ENCODE measurements around the gene CCNL2.
A peak's percentile ranks its signal among the peaks of the same experiment; 100 is the strongest.

Gene CCNL2

DNA sequence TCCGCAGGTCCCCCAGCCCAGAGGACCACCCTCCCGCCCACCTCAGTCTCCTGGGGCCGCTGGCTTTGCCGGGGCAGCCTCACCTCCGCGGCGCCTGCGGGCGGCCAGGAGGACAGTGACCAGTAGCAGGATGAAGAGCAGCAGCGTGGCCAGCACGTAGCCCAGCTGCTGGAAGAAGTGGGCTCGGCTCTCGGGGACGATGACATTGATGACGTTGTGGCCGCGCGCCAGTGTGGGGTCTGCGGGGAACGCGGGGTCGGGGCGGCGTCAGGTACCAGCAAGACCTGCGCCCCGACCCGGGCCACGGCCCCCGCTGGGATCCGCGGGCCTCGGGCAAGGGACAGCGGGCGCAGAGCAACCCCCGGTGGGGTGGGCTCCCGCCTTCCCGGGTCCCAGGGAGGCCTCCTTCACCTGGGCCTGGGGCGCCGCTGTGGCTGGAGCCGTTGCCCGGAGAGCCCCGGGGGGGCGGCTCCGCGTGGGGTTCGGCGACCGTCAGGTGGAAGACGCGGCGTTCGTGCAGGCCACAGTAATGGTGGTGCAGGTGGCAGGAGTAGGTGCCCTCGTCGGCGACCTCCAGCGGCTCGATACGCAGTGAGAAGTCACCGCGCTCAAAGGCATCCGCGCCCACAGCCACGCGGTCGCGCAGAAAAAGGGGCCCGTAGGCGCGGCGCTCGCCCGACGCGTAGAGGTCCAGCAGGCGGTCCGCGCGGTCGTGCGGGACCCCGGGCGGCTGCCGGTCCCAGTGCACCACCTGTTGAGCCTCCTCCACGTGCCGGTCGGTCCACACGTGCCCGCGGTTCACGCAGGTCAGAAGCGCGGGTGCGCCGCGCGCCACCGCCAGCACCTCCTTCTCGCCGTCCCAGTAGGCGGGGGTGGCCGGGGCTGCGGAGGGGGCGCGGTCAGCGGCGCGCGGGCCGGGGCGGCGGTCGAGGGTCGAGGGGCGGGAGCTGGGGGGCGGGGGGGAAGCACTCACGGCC is 44.6 kb downstream of the CCNL2 start:
- no peak for DNase-seq

DNA sequence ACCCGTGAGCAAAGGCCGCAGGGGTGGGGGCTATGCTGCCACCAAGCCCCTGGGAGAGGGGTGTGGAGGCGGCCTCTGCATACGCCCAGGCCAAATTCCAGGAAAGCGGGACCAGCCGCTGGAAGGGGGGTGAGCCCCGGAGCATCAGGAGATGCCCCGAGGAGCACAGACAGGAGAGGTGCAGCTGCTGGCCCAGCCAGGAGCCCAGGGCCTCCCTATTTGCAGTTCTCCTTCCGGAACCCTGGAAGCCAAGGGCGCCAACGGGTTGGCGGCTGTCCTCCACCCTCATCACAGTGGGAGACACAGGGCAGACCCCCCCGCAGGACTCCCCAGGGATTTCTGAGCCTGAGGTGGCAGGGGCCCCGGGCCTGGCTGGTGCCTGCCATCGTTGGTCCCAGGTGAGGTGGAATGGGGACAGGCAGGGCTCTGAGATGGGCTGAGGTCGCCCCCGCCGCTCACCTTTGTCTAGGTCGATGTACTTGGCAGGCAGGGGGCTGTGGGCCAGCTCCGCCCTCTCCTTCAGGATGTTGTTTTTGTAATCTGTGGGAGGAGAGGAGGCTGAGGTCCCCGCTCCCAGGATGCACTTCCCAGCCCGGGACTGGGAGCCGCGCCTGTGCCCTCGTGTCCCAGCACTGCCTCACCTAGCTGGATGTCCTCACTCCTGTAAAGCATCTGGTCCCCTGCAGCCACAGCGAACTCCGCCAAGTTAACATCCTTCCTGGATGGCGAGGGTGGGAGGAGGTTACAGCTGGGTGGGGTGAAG is 45.6 kb downstream of the CCNL2 start:
- no peak for DNase-seq

DNA sequence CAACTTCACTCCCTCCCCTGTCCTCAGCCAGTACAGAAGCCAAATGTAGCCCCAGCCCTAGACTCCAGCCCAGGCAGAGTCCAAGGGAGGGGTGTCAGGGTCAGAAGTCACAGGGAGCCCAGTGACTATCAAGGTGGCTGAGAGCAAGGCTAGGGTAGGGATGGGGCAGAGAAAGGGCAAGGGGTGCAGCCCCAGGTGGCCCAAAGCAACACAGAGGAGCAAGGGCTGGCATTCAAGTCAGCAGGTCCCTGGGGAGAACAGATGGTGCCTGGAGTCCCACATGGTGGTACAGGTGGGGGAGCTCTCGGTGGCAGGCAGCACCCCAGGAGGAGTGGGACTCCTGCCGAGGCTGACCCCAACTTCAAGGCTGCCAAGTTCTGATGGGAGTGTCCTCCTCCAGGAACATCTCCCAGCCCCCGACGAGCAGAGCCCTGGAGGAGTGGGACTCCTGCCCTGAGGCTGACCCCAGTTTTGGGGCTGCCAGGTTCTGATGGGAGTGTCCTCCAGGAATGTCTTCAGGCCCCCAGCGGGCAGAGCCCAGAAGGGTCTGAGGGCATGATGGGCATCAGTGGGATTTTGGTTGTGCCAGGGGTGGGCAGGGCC is 46.2 kb downstream of the CCNL2 start:
- no peak for DNase-seq

DNA sequence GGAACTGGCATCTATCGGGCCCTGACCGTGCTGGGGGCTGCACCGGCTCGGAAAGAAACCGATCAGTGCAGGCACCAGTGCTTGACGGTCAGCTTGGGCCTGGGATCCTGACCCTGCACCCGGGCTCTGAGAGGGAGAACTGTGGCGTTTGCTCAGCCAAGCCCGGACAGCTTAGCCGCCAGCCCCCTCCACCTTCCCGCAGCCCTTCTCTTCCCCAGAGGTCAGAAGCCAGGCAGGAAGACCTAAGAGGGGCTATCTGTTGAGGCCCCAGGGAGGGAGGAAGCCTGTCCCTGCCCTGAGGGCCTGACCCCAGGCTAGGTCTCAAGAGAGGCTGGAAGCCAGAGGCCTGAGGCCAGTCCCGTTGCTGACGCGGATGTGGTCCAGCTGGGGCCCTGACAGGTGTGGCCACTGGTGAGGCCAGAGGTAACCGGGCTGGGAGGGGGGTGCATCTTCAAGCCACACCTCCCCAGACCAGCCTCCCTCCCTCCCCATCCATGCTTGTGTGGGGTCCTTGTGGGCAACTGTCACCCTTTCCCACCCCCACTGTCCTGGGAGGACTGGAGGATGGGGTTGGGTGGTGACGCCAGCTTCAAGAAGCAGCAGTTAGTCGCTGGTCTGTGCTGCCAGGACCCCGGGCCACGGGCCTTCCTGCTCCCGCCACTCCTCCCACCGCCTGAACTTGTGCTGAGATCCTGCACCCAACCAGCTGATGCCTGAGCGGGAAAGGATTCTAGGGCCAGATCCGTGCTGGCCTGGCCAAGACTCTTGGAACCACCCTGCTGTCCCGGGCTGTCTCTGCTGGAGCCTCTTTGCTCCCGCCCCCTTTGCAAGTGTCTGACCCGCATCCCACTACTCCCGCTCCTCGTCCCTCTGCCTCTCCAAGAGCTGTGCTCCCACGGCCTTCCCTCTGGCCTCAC is 47.4 kb downstream of the CCNL2 start:
- peak; percentile 78 for DNase-seq

DNA sequence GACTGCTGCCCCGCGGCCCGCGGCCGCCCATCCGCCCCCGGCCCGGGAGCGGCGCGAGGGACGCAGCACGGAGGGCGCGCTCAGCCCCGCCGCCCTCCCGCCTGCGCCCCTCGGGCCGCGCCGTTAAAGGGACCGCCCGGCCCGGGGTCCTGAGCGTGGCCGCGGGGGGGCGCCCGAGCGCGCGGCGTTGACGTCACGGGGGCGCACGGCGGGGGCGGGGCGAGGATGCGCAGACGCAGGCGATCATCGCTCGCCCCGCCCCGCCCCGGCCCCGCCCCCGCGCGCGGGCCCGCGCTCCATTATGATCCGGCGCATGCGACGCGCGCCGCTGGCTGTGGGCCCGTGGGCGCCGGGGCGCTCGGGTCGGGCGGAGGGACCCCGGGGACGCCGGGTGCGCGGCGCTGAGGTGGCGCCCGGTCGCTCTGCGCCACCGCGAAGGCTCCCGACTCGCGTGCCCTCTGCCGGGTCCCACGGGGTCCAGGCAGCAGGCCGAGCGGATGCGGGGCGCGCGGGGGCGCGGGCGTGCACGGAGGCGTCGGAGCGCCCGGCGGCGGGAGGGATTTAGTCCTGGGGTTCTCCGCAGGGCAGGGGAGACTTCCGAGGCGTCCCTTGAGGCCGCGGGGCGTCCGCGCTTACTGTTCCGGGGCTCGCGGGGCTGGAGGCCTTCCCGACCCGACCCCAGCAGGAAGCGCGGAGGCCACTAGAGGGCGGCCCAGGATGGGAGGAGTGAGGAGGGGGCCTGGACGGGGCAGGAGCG is 49.7 kb downstream of the CCNL2 start, which contains the start of gene DVL1:
Gene DVL1 (minus strand): TSS at position 163 of the 757 bp plus-strand sequence. CDS start 353 bp downstream, outside the sequence.
- peak; percentile 84 for DNase-seq

DNA sequence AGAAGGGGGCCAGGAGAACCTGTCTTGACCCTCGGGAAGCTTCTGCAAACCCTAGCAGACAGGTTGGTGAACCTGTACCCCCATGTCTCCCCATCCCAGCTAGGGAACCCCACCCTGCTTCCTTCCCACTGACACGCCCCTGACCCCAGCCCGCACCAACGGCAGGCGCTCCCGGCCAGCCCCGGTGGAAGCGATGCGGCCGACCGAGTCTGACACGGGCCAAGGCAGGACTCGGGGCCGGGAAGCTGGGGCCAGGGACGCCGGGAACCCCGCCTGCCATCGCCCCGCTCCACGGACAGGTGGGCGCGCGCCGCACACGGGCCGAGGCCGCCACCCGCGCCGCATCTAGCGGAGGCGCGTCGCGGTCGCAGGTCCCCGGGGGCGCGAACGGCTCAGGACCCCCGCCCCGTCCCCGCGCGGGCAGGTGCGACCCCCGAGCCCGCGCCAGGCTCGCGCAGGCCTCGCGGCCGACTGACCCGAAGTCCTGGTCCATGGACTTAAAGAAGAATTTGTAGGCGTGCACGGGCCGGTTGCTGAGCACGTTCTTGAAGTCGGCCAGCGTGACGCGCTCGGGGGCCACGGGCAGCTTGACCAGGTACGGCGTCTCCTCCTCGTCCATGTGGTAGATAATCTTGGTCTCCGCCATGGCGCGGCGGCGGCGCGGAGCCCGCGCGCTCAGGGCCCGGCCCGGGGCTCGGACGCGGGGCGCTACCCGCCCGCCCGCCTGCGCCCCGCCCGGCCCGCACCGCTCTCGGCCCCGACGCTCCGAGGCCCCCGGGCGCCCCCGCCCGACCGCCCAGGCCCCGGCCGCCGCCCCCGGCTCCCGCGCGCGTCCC is 50.5 kb downstream of the CCNL2 start:
- DNase-seq = no peak

DNA sequence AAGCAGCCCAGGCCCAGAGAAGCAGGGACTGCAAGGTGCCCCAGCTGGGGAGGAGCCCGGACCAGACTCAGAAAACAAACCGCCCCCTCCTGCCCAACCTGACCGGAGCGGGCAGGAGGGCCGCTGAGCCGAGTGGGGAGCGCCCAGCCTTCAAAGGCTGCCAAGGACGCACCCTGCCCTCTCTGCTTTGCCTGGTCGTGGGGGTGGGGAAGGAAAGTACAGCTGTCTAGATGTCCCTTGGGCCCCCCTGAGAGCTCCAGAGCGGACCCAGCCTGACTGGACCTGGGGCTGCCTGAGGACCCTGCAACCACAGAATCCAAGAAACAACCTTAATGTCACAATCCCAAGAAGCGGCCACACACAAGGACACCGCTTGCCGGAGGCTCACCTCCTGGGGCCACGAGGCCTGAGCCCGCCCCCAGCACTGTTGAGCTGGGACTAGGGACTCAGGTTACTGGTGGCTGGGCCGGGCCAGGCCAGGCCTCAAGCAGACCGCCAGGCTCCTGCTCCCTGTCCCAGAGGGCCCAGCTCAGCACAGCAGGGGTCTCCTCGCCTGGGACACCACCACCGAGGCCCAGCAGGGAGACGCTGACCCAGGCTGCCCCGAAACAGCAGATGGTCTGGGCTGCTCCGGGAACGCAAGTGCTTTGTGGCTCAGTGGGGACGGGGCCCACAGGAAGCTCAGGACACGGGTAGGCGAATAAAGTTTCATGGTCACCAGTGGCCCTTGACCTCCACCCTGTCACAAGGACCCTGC is 51.3 kb downstream of the CCNL2 start:
- DNase-seq = no peak

DNA sequence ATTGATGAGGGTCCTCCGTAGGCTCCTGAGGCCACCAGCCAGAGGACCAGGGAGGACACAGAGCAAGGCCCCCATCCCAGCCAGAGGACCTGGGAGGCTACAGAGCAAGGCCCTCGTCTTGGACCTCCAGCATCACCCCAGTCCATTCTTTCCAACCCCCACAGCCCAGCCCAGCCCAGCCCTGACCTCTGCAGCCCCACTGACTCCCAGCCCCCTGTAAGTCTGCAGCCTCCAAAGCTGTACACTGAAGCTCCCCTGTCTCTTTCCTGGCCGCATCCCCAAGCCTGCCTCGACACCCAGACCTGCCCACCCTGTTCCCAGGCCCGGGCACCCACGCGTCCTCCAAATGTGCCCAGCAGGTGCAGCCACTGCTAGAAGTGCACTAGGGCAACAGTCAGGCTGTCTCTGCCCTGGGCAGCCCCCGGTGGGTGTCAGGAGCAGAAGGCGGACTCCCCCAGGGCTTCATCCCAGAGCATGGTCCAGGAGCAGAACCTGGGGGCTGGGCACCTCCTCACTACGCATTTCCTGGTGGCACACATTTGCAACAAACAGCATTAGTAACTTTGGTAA is 52.0 kb downstream of the CCNL2 start:
- no peak for DNase-seq

DNA sequence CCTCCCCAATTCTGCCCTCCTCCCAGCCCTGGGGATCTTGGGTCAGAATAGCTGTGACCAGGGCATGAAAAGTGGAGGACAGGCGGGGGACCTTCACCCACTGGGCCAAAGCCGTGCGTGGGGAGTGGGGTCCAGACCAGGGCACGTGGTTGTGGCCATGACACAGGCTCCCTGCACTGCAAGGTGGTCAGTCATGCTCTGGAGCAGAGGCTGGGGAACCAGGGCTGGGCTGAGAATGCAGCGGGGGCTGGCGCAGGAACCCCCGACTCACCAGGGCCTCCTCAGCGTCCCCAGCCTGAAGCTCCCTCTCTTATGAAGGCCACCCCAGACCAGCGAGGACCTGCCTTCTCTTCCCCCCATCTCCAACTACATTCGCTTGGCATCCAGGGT is 52.6 kb downstream of the CCNL2 start:
- DNase-seq = no peak

DNA sequence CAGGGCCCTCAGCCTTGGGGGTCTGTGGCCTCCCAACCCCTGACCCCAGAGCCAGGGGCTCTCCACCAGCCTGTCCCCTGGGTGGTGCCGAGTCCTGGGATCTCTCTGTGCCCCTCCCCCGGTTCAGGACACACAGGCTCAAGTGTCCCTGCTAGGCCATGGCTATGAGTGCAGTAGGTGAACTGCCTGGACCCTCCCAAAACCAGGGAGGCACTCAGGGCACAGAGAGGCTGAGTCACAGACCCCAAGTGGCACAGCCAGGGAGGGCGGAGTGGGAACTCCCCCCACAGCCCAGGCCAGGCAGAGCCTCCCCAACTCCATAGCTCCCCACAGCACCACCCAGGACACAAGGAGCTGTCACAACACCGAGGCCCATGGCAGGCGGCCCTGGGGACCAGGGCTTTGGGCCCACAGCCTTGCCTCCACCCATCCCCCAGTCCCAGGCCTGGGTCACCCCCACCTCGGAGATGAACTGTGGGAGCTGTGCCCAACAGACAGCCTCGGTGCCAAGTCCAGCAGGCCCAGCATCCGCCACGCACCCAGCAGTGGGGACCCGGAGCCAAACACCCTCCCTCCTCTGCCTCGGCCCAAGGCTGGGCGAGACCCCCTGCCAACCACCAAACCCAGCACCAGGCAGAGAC is 53.2 kb downstream of the CCNL2 start:
- DNase-seq = no peak

DNA sequence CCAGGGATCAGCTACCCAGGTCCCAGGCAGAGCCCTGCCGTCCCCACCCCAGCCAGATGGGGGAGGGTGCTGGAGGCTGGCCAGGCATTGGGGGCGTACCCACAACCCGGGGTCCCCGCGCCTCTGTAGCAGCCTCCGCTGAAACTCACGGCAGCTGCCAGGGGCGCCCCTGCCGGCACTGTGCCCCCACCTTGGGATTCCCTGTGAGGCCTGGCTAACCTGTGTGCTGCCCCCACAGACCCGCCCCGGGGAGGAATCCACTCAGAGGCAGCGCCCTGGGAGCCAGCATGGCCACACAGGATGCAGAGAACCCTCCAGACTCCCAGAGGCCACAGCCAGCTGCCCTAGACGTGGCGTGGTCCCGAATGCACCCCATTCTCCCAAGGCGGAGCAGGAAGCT is 53.8 kb downstream of the CCNL2 start:
- DNase-seq = no peak

DNA sequence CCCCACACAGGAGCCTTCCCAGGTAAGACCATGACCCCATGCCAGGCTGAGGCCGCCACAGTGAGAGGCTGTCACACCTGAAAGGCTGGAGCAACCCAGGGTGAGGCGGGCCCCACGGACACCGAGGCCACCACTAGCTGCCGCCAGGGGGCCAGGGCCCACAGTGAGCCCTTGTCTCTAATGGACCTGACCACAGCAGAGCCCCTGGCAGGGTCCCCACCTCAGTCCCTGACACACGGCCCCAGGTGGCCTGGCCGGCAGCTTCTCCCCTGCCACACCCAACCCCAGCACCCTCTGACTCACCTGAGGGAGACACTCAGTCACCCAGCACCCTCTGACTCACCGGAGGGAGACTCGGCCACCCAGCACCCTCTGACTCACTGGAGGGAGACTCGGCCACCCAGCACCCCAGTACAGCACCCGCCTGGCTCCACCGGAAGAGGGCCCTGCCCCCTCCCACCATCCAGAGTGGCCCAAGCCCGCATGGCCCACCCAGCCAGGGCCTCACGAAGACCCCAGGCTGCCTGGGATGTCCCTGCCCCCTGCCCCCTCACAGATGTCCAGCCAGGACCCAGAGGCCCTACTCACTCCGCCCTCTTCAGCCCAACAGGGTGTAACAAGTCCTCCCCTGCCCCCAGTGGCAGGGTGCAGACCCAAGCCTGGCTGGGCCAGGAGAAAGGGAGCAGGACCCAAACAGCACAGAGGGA is 54.3 kb downstream of the CCNL2 start:
- no peak for DNase-seq

DNA sequence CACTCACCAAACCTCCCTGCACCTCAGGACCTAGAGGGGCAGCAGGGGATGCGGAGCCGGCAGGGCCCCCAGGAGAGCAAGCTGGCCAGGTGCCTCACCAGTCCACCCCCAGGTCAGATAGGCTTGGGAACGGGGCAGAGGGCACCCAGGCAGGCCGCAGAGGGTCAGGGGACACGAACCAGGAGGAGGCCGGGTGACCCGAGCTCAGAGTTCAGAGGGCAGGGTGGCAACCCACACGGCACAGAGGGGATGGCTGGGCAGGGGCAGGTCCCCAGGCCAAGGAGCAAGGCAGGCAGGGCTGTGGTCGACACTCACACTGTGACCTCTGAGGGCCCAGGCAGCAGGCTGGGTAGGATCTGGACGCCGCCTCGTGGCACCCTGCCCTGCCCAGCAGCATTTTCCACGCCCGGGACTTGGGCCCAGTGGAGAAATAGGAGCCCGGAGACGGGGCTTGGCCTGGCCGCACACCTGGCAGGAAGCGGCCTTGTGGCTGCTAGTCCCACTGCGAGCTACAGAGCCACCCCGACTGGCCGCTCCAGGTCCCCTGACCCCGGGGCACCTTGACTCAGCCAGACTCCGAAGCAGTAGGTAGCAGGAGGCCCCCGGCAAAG is 55.2 kb downstream of the CCNL2 start:
- DNase-seq = no peak

DNA sequence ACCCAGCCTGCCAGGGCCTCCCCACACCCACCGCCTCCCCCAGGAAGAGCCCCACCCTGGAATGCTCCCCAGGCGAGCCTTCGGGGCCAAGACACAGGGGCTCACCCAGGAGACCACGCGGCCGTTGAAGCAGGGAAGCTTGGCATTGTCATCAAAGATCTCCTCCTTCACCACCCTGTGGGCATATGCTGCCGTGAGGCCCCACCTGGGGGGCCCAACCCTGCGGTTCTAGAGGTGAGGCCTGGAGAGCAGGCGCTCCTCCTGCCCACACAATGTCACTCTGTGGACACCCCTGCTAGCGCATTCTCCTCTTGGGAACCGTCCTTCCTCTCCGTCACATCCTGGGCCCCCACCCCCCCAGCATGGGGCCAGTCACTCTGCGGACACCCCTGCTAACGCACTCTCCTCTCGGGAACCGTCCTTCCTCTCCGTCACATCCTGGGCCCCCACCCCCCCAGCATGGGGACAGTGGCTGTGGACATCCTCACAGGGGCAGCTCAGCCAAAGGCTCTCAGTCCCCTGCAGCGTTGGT is 56.5 kb downstream of the CCNL2 start:
- no peak for DNase-seq

DNA sequence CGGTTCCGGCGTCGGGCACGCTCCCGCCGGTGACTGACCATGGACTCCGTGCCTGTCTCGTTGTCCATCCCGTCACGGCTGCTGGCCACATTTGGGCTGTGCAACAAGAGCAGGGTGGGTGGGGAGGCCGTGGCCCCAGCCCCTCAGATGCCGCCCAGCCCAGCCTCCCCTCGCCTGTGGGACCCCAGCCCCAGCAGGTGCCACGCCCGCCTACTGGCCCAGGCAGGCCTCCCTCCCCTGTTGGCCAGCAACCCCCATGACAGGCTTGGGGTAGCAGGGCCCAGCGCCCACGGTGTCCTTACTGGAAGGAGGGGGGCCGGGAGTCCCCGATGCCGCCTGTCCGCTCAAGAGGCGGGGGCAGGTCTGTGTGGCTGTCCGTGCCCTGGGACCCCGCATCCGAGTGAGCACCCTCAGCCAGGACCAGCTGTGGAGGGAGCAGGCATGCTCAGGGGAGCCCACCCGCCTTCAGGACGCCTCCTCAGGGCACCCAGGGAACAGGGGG is 57.0 kb downstream of the CCNL2 start:
- no peak for DNase-seq

DNA sequence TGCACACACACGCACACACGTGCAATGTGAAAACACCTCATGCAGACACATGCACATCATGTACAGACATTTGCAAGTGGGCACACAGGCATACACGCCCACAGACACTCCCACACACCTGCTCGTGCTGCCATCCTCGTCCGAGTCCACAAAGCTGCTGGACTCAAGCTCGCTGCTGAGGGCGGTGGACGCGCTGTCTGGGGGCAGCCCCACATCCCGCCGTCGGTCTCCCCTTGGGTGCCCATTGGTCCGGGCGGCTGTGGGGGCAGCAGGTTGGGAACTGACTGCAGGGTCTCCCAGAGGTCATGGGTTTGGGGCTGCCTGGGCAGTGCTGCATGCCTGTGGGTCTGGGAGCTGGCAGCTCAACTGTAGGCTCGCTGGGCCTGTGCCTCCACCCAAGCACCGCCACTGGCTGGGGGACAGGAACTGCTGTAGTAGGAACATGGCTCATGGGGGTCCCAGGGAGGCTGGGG is 57.5 kb downstream of the CCNL2 start:
- no peak for DNase-seq

Data from right forelimb (tissue), 1 donor.